IMR-90 (cell line): ENCODE results near the gene GLCE. TPM values are rescaled to one million over a fixed set of nuclear protein-coding genes. Genes with fewer than 3 reads are reported as not detected.

Experiments used
- ATAC-seq: fragments of 200-7000 bp; cut with Tn5 transposase; 2 replicates; pipeline ENCODE4 v1.9.1; 2020; ENCODE audit warnings: low read depth, mild to moderate bottlenecking, moderate library complexity
- BruUV-seq: library from RNA; stranded (reverse); fragments of 400-500 nt; replicated peaks from 2 replicates; lab custom pipeline; 2021; lab: Mats Ljungman, UMichigan
- CTCF ChIA-PET: fragments of 300-600 bp; formaldehyde crosslinking; extraction: SDS; loops from one replicate; lab custom pipeline; 2021; ENCODE audit warnings: antibody characterized with exemption; lab: Yijun Ruan, JAX
- POLR2A ChIA-PET: fragments of 300-600 bp; sonication (Branson Sonifier 250); formaldehyde crosslinking; loops from one replicate; lab custom pipeline; 2022; ENCODE audit warnings: antibody characterized with exemption; ENCODE audit not compliant: unreplicated experiment; lab: Charles Lee
- DNase-seq: peaks from one replicate; pipeline ENCODE4 v3.0.0; 2013
- H2AFZ ChIP-seq: replicated peaks from 2 replicates; pipeline ENCODE3; 2013; ENCODE audit warnings: low read length, mild to moderate bottlenecking; ENCODE audit not compliant: poor library complexity
- H2AK5ac ChIP-seq: 2 replicates; pipeline ENCODE4 v1.6.1; 2013; ENCODE audit warnings: low read depth, low read length, inconsistent platforms
- H2AK9ac ChIP-seq: replicated peaks from 2 replicates; pipeline ENCODE3; 2013; ENCODE audit warnings: mild to moderate bottlenecking, low read depth, low read length, moderate library complexity; ENCODE audit not compliant: poor library complexity
- H2BK120ac ChIP-seq: 2 replicates; pipeline ENCODE4 v1.6.1; 2013; ENCODE audit warnings: low read depth, low read length, inconsistent platforms
- H2BK15ac ChIP-seq: 3 replicates; pipeline ENCODE4 v1.6.1; 2013; ENCODE audit warnings: low read depth, low read length, inconsistent platforms
- H2BK20ac ChIP-seq: 2 replicates; pipeline ENCODE4 v1.6.1; 2013; ENCODE audit warnings: low read depth, mild to moderate bottlenecking, inconsistent platforms, low read length, moderate library complexity
- H2BK5ac ChIP-seq: 2 replicates; pipeline ENCODE4 v1.6.1; 2013; ENCODE audit warnings: mild to moderate bottlenecking, low read depth, low read length, inconsistent platforms; ENCODE audit not compliant: poor library complexity, severe bottlenecking
- H3K14ac ChIP-seq: replicated peaks from 2 replicates; pipeline ENCODE4 v1.6.1; 2013; ENCODE audit warnings: low read depth, low read length, inconsistent platforms
- H3K18ac ChIP-seq: 2 replicates; pipeline ENCODE4 v1.6.1; 2013; ENCODE audit warnings: low read depth, low read length, control low read depth
- H3K23ac ChIP-seq: 2 replicates; pipeline ENCODE4 v1.6.1; 2013; ENCODE audit warnings: low read depth, low read length, inconsistent platforms
- H3K27ac ChIP-seq: 2 replicates; pipeline ENCODE4 v1.5.1; 2013; ENCODE audit warnings: mild to moderate bottlenecking, control low read depth, low read length; ENCODE audit not compliant: insufficient read depth
- H3K27me3 ChIP-seq: 2 replicates; pipeline ENCODE4 v1.6.1; 2013; ENCODE audit warnings: low read length; ENCODE audit not compliant: control insufficient read depth, insufficient read depth
- H3K36me3 ChIP-seq: 2 replicates; pipeline ENCODE4 v1.6.1; 2013; ENCODE audit warnings: low read length, mixed read lengths; ENCODE audit not compliant: control insufficient read depth, insufficient read depth
- H3K4ac ChIP-seq: 2 replicates; pipeline ENCODE4 v1.6.1; 2013; ENCODE audit warnings: low read depth, low read length, inconsistent platforms
- H3K4me1 ChIP-seq: 2 replicates; pipeline ENCODE4 v1.6.1; 2013; ENCODE audit warnings: low read length, mixed read lengths; ENCODE audit not compliant: control insufficient read depth, insufficient read depth
- H3K4me2 ChIP-seq: 2 replicates; pipeline ENCODE4 v1.6.1; 2013; ENCODE audit warnings: low read depth, mild to moderate bottlenecking, control low read depth, low read length, moderate library complexity
- H3K4me3 ChIP-seq: 2 replicates; pipeline ENCODE4 v1.5.1; 2013; ENCODE audit warnings: low read depth, mild to moderate bottlenecking, control low read depth, low read length, moderate library complexity; ENCODE audit not compliant: insufficient read depth
- H3K56ac ChIP-seq: 2 replicates; pipeline ENCODE4 v1.6.1; 2013; ENCODE audit warnings: low read length, inconsistent platforms; ENCODE audit not compliant: insufficient read depth; ENCODE audit errors: extremely low read depth
- H3K79me1 ChIP-seq, 2 experiments: 2 replicates each; pipeline ENCODE4 v1.6.1; 2013; ENCODE audit warnings: low read length in 2 of 2, inconsistent platforms in 1 of 2, low read depth in 1 of 2
- H3K9ac ChIP-seq: 2 replicates; pipeline ENCODE4 v1.6.1; 2013; ENCODE audit warnings: low read depth, low read length, control low read depth
- H3K9me1 ChIP-seq: 2 replicates; pipeline ENCODE4 v1.6.1; 2013; ENCODE audit warnings: low read length, inconsistent platforms; ENCODE audit not compliant: insufficient read depth
- H3K9me3 ChIP-seq: 2 replicates; pipeline ENCODE4 v1.6.1; 2013; ENCODE audit warnings: low read length; ENCODE audit not compliant: control insufficient read depth, insufficient read depth
- H4K20me1 ChIP-seq: 2 replicates; pipeline ENCODE4 v1.6.1; 2013; ENCODE audit warnings: low read length, inconsistent platforms; ENCODE audit not compliant: insufficient read depth
- H4K5ac ChIP-seq: 2 replicates; pipeline ENCODE4 v1.6.1; 2013; ENCODE audit warnings: mild to moderate bottlenecking, low read depth, low read length, control low read depth
- H4K8ac ChIP-seq, 2 experiments: 2 replicates each; pipeline ENCODE4 v1.6.1; 2013; ENCODE audit warnings: low read depth in 2 of 2, low read length in 2 of 2, control low read depth in 1 of 2, inconsistent platforms in 1 of 2
- H4K91ac ChIP-seq: 2 replicates; pipeline ENCODE4 v1.6.1; 2013; ENCODE audit warnings: low read depth, low read length, inconsistent platforms; ENCODE audit not compliant: insufficient read depth
- BHLHE40 ChIP-seq: fragments of 150-350 bp; IDR thresholded peaks from 2 replicates; pipeline ENCODE4 v1.6.1; 2016; ENCODE audit warnings: mild to moderate bottlenecking, low read depth, low read length
- CEBPB ChIP-seq: IDR thresholded peaks from 2 replicates; pipeline ENCODE4 v1.6.1; 2012; ENCODE audit warnings: low read depth, low read length, improper control_type of control experiment
- CHD1 ChIP-seq: IDR thresholded peaks from 2 replicates; pipeline ENCODE4 v1.6.1; 2012; ENCODE audit warnings: low read depth, low read length, improper control_type of control experiment
- ELK1 ChIP-seq: fragments of 150-350 bp; IDR thresholded peaks from 2 replicates; pipeline ENCODE4 v1.6.1; 2016; ENCODE audit warnings: low read depth, mild to moderate bottlenecking, low read length, moderate library complexity, borderline replicate concordance
- FOS ChIP-seq: fragments of 150-350 bp; IDR thresholded peaks from 2 replicates; pipeline ENCODE4 v1.6.1; 2016; ENCODE audit warnings: low read depth, low read length
- MAFK ChIP-seq: IDR thresholded peaks from 2 replicates; pipeline ENCODE4 v1.6.1; 2012; ENCODE audit warnings: low read depth, low read length, improper control_type of control experiment
- NFE2L2 ChIP-seq: fragments of 150-350 bp; IDR thresholded peaks from 2 replicates; pipeline ENCODE4 v1.6.1; 2016; ENCODE audit warnings: low read depth, mild to moderate bottlenecking, low read length
- POLR2A ChIP-seq: IDR thresholded peaks from 2 replicates; pipeline ENCODE4 v1.6.1; 2012; ENCODE audit warnings: mild to moderate bottlenecking, low read depth, low read length
- RCOR1 ChIP-seq: IDR thresholded peaks from 2 replicates; pipeline ENCODE4 v1.6.1; 2012; ENCODE audit warnings: mild to moderate bottlenecking, low read length, improper control_type of control experiment; ENCODE audit not compliant: insufficient replicate concordance
- RFX5 ChIP-seq: IDR thresholded peaks from 2 replicates; pipeline ENCODE4 v1.8.0; 2012; ENCODE audit warnings: low read depth, mild to moderate bottlenecking, low read length, moderate library complexity
- SMC3 ChIP-seq: fragments of 150-350 bp; IDR thresholded peaks from 2 replicates; pipeline ENCODE4 v1.6.1; 2016; ENCODE audit warnings: low read depth, mild to moderate bottlenecking, antibody characterized with exemption, low read length, moderate library complexity
- WGBS, 2 experiments: methylation state at CpG; one replicate each; pipeline versions ENCODE4 v1.1.5 to v1.1.7; 2013; ENCODE audit warnings: missing lambda C conversion rate in 2 of 2; ENCODE audit not compliant: insufficient read length in 1 of 2; ENCODE audit errors: extremely low coverage in 2 of 2; 5-methylcytosine and 5-hydroxymethylcytosine counted together
- dilution Hi-C: fragments of 300-500 bp; cut with HindIII; formaldehyde crosslinking; loops from one replicate; pipeline ENCODE4 v1.14.3; 2018; ENCODE audit warnings: low sequenced_read_pairs; ENCODE audit not compliant: unreplicated experiment
- in situ Hi-C: fragments of 300-500 bp; cut with MboI; formaldehyde crosslinking; loops from 3 replicates; pipeline ENCODE4 v1.14.3; 2019; ENCODE audit warnings: low sequenced_read_pairs, inconsistent platforms, mixed read lengths
- intact Hi-C: fragments of 100-400 bp; cut with micrococcal nuclease; formaldehyde crosslinking; loops from 2 replicates; pipeline ENCODE4 v1.10.0; 2022
- polyA plus RNA-seq, 3 experiments: library from polyadenylated mRNA; depleted of rRNA; stranded (reverse); fragments of >200 nt; gene quantifications; 2 replicates each; pipeline ENCODE4 v1.2.3, GENCODE V29; 2012; ENCODE audit warnings: low replicate concordance in 1 of 3
- total RNA-seq: library from RNA; depleted of rRNA; stranded (reverse); fragments of >200 nt; gene quantifications from 2 replicates; pipeline ENCODE4 v1.2.3, GENCODE V29; 2012
- TF ChIP-seq, protein P1 (sequence below): conservative IDR thresholded peaks from 2 replicates; pipeline ENCODE4 v1.5.1; 2012; ENCODE audit warnings: mild to moderate bottlenecking, low read depth, low read length, improper control_type of control experiment
- TF ChIP-seq, protein P2 (sequence below): fragments of 150-350 bp; IDR thresholded peaks from 2 replicates; pipeline ENCODE4 v1.6.1; 2017; ENCODE audit warnings: mild to moderate bottlenecking, antibody characterized with exemption, low read length, low read depth

Gene GLCE
- total and polyA plus RNA-seq, 2 of the 4 experiments (the other 2 are of a cell fraction), result 15.3 to 29.6 TPM

GRCh38 chr15:69150841-69151240 lies 9.6 kb upstream of the GLCE start:
- H4K5ac ChIP-seq, result no peak overlapping the region
- ATAC-seq (no peak), DNase-seq (no peak)
- no peak overlapping the region for H3K56ac ChIP-seq
- no peak overlapping the region for H3K18ac ChIP-seq
- no peak overlapping the region for H2AK9ac ChIP-seq
- intact Hi-C loops, result no loop called here
- POLR2A ChIA-PET, result interaction anchor here (0.5 kb wide), 1 partner anchor 302 kb away, joined by 3 read pairs; no protein-coding TSS in a partner anchor
- H2BK15ac ChIP-seq, result no peak overlapping the region
- no peak overlapping the region for H4K8ac ChIP-seq
- no peaks in the 10 kb centered on the region for H3K36me3 ChIP-seq
- H4K20me1 ChIP-seq, result no peaks in the 10 kb centered on the region
- no peak overlapping the region for H2AK5ac ChIP-seq
- H3K79me1 ChIP-seq, result no peaks in the 10 kb centered on the region
- H3K9me1 ChIP-seq, result peaks cover 6% of the 10 kb centered on the region
- WGBS, 2 experiments, result no CpG with 5 or more reads among the region's 2 CpGs
- no peak overlapping the region for H3K4me3 ChIP-seq
- H3K9me3 ChIP-seq, result no peaks in the 10 kb centered on the region
- no peak overlapping the region for H3K27ac ChIP-seq
- no TSS peak for BruUV-seq
- H2BK20ac ChIP-seq, result no peak overlapping the region
- peaks cover 21% of the 10 kb centered on the region for H3K27me3 ChIP-seq
- no peak overlapping the region for H2BK5ac ChIP-seq
- H4K91ac ChIP-seq, result no peak overlapping the region
- no peak overlapping the region for H2AFZ ChIP-seq
- H2BK120ac ChIP-seq, result no peak overlapping the region
- H3K4ac ChIP-seq, result no peak overlapping the region
- TF ChIP-seq, protein P1, sequence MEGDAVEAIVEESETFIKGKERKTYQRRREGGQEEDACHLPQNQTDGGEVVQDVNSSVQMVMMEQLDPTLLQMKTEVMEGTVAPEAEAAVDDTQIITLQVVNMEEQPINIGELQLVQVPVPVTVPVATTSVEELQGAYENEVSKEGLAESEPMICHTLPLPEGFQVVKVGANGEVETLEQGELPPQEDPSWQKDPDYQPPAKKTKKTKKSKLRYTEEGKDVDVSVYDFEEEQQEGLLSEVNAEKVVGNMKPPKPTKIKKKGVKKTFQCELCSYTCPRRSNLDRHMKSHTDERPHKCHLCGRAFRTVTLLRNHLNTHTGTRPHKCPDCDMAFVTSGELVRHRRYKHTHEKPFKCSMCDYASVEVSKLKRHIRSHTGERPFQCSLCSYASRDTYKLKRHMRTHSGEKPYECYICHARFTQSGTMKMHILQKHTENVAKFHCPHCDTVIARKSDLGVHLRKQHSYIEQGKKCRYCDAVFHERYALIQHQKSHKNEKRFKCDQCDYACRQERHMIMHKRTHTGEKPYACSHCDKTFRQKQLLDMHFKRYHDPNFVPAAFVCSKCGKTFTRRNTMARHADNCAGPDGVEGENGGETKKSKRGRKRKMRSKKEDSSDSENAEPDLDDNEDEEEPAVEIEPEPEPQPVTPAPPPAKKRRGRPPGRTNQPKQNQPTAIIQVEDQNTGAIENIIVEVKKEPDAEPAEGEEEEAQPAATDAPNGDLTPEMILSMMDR, result no peak
- TF ChIP-seq CEBPB (no peak), CHD1 (no peak), NFE2L2 (no peak), SMC3 (no peak), POLR2A (no peak), RFX5 (no peak), BHLHE40 (no peak), RCOR1 (no peak), ELK1 (no peak), MAFK (no peak), FOS (no peak)
- TF ChIP-seq, protein P2, sequence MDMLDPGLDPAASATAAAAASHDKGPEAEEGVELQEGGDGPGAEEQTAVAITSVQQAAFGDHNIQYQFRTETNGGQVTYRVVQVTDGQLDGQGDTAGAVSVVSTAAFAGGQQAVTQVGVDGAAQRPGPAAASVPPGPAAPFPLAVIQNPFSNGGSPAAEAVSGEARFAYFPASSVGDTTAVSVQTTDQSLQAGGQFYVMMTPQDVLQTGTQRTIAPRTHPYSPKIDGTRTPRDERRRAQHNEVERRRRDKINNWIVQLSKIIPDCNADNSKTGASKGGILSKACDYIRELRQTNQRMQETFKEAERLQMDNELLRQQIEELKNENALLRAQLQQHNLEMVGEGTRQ, result no peak
- H3K9ac ChIP-seq, result no peak overlapping the region
- no peak overlapping the region for H3K4me2 ChIP-seq
- peaks cover 5% of the 10 kb centered on the region for H3K4me1 ChIP-seq
- H3K23ac ChIP-seq, result no peak overlapping the region
- dilution Hi-C loops, result no loop called here
- in situ Hi-C loops, result no loop called here
- H3K14ac ChIP-seq, result no peak overlapping the region
- CTCF ChIA-PET, result no interaction called here
